GM12878 (cell line): ENCODE measurements around the gene CHAC1.

Source experiments
- CHD2 ChIP-seq: IDR thresholded peaks from 2 replicates; pipeline ENCODE4 v1.6.1; 2011; ENCODE audit warnings: low read depth, low read length, improper control_type of control experiment, borderline replicate concordance
- CTCF ChIP-seq, 3 experiments: IDR thresholded peaks in 2 of 3; conservative IDR thresholded peaks in 1 of 3; 2 replicates each; pipeline ENCODE4 v1.5.1; 2011; ENCODE audit warnings: low read depth in 3 of 3, low read length in 3 of 3, mild to moderate bottlenecking in 3 of 3, control low read depth in 2 of 3, moderate library complexity in 2 of 3, inconsistent platforms in 1 of 3, mixed read lengths in 1 of 3; ENCODE audit not compliant: control insufficient read depth in 2 of 3, insufficient read depth in 1 of 3; ENCODE audit errors: extremely low read depth in 1 of 3
- FOS ChIP-seq: IDR thresholded peaks from 3 replicates; pipeline ENCODE4 v1.6.1; 2011; ENCODE audit warnings: borderline replicate concordance; ENCODE audit not compliant: insufficient read length; ENCODE audit errors: extremely low read depth
- FOXM1 ChIP-seq: IDR thresholded peaks from 2 replicates; pipeline ENCODE4 v1.6.1; 2012; ENCODE audit warnings: low read depth, mild to moderate bottlenecking, inconsistent platforms, low read length, moderate library complexity
- GABPA ChIP-seq: IDR thresholded peaks from 2 replicates; pipeline ENCODE4 v1.6.1; 2014; ENCODE audit warnings: antibody characterized with exemption, low read depth, mild to moderate bottlenecking, inconsistent platforms
- POLR2A ChIP-seq: IDR thresholded peaks from 2 replicates; pipeline ENCODE4 v1.6.1; 2011; ENCODE audit warnings: low read depth, mild to moderate bottlenecking, low read length
- POLR2AphosphoS5 ChIP-seq: IDR thresholded peaks from 2 replicates; pipeline ENCODE4 v1.6.1; 2011; ENCODE audit warnings: mild to moderate bottlenecking, low read length, inconsistent platforms
- TF ChIP-seq, protein P1 (sequence below): IDR thresholded peaks from 2 replicates; pipeline ENCODE4 v1.6.1; 2012; ENCODE audit warnings: low read depth, low read length, improper control_type of control experiment
- TF ChIP-seq, protein P2 (sequence below): IDR thresholded peaks from 2 replicates; pipeline ENCODE4 v1.6.1; 2011; ENCODE audit warnings: low read depth, low read length, improper control_type of control experiment, borderline replicate concordance

- TF ChIP-seq POLR2AphosphoS5 (no peak), CTCF (IDR thresholded peaks at IDR 0.05 in 2 of 3, conservative IDR thresholded peaks at IDR 0.05 in 1 of 3; ENCODE audit: control insufficient read depth in 2 of 3, extremely low read depth in 1 of 3, insufficient read depth in 1 of 3, low read depth in 3 of 3, low read length in 3 of 3) (no peak), GABPA (no peak), POLR2A (no peak), FOXM1 (no peak), CHD2 (no peak), FOS (no peak)
- TF ChIP-seq, protein P1, sequence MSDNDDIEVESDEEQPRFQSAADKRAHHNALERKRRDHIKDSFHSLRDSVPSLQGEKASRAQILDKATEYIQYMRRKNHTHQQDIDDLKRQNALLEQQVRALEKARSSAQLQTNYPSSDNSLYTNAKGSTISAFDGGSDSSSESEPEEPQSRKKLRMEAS = no peak
- TF ChIP-seq, protein P2, sequence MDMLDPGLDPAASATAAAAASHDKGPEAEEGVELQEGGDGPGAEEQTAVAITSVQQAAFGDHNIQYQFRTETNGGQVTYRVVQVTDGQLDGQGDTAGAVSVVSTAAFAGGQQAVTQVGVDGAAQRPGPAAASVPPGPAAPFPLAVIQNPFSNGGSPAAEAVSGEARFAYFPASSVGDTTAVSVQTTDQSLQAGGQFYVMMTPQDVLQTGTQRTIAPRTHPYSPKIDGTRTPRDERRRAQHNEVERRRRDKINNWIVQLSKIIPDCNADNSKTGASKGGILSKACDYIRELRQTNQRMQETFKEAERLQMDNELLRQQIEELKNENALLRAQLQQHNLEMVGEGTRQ = no peak
Measured at GRCh38 chr15:40918146-40918798, 35.0 kb upstream of the CHAC1 start.
